IMR-90 (cell line): ENCODE data around the gene ARL5C. TPM values are rescaled to one million over a fixed set of nuclear protein-coding genes. Genes with fewer than 3 reads are reported as not detected.

ENCODE experiments used
- ATAC-seq: fragments of 200-7000 bp; cut with Tn5 transposase; 2 replicates; pipeline ENCODE4 v1.9.1; 2020; ENCODE audit warnings: low read depth, mild to moderate bottlenecking, moderate library complexity
- BruUV-seq: library from RNA; stranded (reverse); fragments of 400-500 nt; replicated peaks from 2 replicates; lab custom pipeline; 2021; lab: Mats Ljungman, UMichigan
- CTCF ChIA-PET: fragments of 300-600 bp; formaldehyde crosslinking; extraction: SDS; loops from one replicate; lab custom pipeline; 2021; ENCODE audit warnings: antibody characterized with exemption; lab: Yijun Ruan, JAX
- POLR2A ChIA-PET: fragments of 300-600 bp; sonication (Branson Sonifier 250); formaldehyde crosslinking; loops from one replicate; lab custom pipeline; 2022; ENCODE audit warnings: antibody characterized with exemption; ENCODE audit not compliant: unreplicated experiment; lab: Charles Lee
- DNase-seq: peaks from one replicate; pipeline ENCODE4 v3.0.0; 2013
- H2AFZ ChIP-seq: replicated peaks from 2 replicates; pipeline ENCODE3; 2013; ENCODE audit warnings: low read length, mild to moderate bottlenecking; ENCODE audit not compliant: poor library complexity
- H2AK5ac ChIP-seq: 2 replicates; pipeline ENCODE4 v1.6.1; 2013; ENCODE audit warnings: low read depth, low read length, inconsistent platforms
- H2AK9ac ChIP-seq: replicated peaks from 2 replicates; pipeline ENCODE3; 2013; ENCODE audit warnings: mild to moderate bottlenecking, low read depth, low read length, moderate library complexity; ENCODE audit not compliant: poor library complexity
- H2BK120ac ChIP-seq: 2 replicates; pipeline ENCODE4 v1.6.1; 2013; ENCODE audit warnings: low read depth, low read length, inconsistent platforms
- H2BK15ac ChIP-seq: 3 replicates; pipeline ENCODE4 v1.6.1; 2013; ENCODE audit warnings: low read depth, low read length, inconsistent platforms
- H2BK20ac ChIP-seq: 2 replicates; pipeline ENCODE4 v1.6.1; 2013; ENCODE audit warnings: low read depth, mild to moderate bottlenecking, inconsistent platforms, low read length, moderate library complexity
- H2BK5ac ChIP-seq: 2 replicates; pipeline ENCODE4 v1.6.1; 2013; ENCODE audit warnings: mild to moderate bottlenecking, low read depth, low read length, inconsistent platforms; ENCODE audit not compliant: poor library complexity, severe bottlenecking
- H3K14ac ChIP-seq: replicated peaks from 2 replicates; pipeline ENCODE4 v1.6.1; 2013; ENCODE audit warnings: low read depth, low read length, inconsistent platforms
- H3K18ac ChIP-seq: 2 replicates; pipeline ENCODE4 v1.6.1; 2013; ENCODE audit warnings: low read depth, low read length, control low read depth
- H3K23ac ChIP-seq: 2 replicates; pipeline ENCODE4 v1.6.1; 2013; ENCODE audit warnings: low read depth, low read length, inconsistent platforms
- H3K27ac ChIP-seq: 2 replicates; pipeline ENCODE4 v1.5.1; 2013; ENCODE audit warnings: mild to moderate bottlenecking, control low read depth, low read length; ENCODE audit not compliant: insufficient read depth
- H3K27me3 ChIP-seq: 2 replicates; pipeline ENCODE4 v1.6.1; 2013; ENCODE audit warnings: low read length; ENCODE audit not compliant: control insufficient read depth, insufficient read depth
- H3K36me3 ChIP-seq: 2 replicates; pipeline ENCODE4 v1.6.1; 2013; ENCODE audit warnings: low read length, mixed read lengths; ENCODE audit not compliant: control insufficient read depth, insufficient read depth
- H3K4ac ChIP-seq: 2 replicates; pipeline ENCODE4 v1.6.1; 2013; ENCODE audit warnings: low read depth, low read length, inconsistent platforms
- H3K4me1 ChIP-seq: 2 replicates; pipeline ENCODE4 v1.6.1; 2013; ENCODE audit warnings: low read length, mixed read lengths; ENCODE audit not compliant: control insufficient read depth, insufficient read depth
- H3K4me2 ChIP-seq: 2 replicates; pipeline ENCODE4 v1.6.1; 2013; ENCODE audit warnings: low read depth, mild to moderate bottlenecking, control low read depth, low read length, moderate library complexity
- H3K4me3 ChIP-seq: 2 replicates; pipeline ENCODE4 v1.5.1; 2013; ENCODE audit warnings: low read depth, mild to moderate bottlenecking, control low read depth, low read length, moderate library complexity; ENCODE audit not compliant: insufficient read depth
- H3K56ac ChIP-seq: 2 replicates; pipeline ENCODE4 v1.6.1; 2013; ENCODE audit warnings: low read length, inconsistent platforms; ENCODE audit not compliant: insufficient read depth; ENCODE audit errors: extremely low read depth
- H3K79me1 ChIP-seq, 2 experiments: 2 replicates each; pipeline ENCODE4 v1.6.1; 2013; ENCODE audit warnings: low read length in 2 of 2, inconsistent platforms in 1 of 2, low read depth in 1 of 2
- H3K9ac ChIP-seq: 2 replicates; pipeline ENCODE4 v1.6.1; 2013; ENCODE audit warnings: low read depth, low read length, control low read depth
- H3K9me1 ChIP-seq: 2 replicates; pipeline ENCODE4 v1.6.1; 2013; ENCODE audit warnings: low read length, inconsistent platforms; ENCODE audit not compliant: insufficient read depth
- H3K9me3 ChIP-seq: 2 replicates; pipeline ENCODE4 v1.6.1; 2013; ENCODE audit warnings: low read length; ENCODE audit not compliant: control insufficient read depth, insufficient read depth
- H4K20me1 ChIP-seq: 2 replicates; pipeline ENCODE4 v1.6.1; 2013; ENCODE audit warnings: low read length, inconsistent platforms; ENCODE audit not compliant: insufficient read depth
- H4K5ac ChIP-seq: 2 replicates; pipeline ENCODE4 v1.6.1; 2013; ENCODE audit warnings: mild to moderate bottlenecking, low read depth, low read length, control low read depth
- H4K8ac ChIP-seq, 2 experiments: 2 replicates each; pipeline ENCODE4 v1.6.1; 2013; ENCODE audit warnings: low read depth in 2 of 2, low read length in 2 of 2, control low read depth in 1 of 2, inconsistent platforms in 1 of 2
- H4K91ac ChIP-seq: 2 replicates; pipeline ENCODE4 v1.6.1; 2013; ENCODE audit warnings: low read depth, low read length, inconsistent platforms; ENCODE audit not compliant: insufficient read depth
- BHLHE40 ChIP-seq: fragments of 150-350 bp; IDR thresholded peaks from 2 replicates; pipeline ENCODE4 v1.6.1; 2016; ENCODE audit warnings: mild to moderate bottlenecking, low read depth, low read length
- CEBPB ChIP-seq: IDR thresholded peaks from 2 replicates; pipeline ENCODE4 v1.6.1; 2012; ENCODE audit warnings: low read depth, low read length, improper control_type of control experiment
- CHD1 ChIP-seq: IDR thresholded peaks from 2 replicates; pipeline ENCODE4 v1.6.1; 2012; ENCODE audit warnings: low read depth, low read length, improper control_type of control experiment
- CTCF ChIP-seq: conservative IDR thresholded peaks from 2 replicates; pipeline ENCODE4 v1.5.1; 2012; ENCODE audit warnings: mild to moderate bottlenecking, low read depth, low read length, improper control_type of control experiment
- ELK1 ChIP-seq: fragments of 150-350 bp; IDR thresholded peaks from 2 replicates; pipeline ENCODE4 v1.6.1; 2016; ENCODE audit warnings: low read depth, mild to moderate bottlenecking, low read length, moderate library complexity, borderline replicate concordance
- FOS ChIP-seq: fragments of 150-350 bp; IDR thresholded peaks from 2 replicates; pipeline ENCODE4 v1.6.1; 2016; ENCODE audit warnings: low read depth, low read length
- MAFK ChIP-seq: IDR thresholded peaks from 2 replicates; pipeline ENCODE4 v1.6.1; 2012; ENCODE audit warnings: low read depth, low read length, improper control_type of control experiment
- MAZ ChIP-seq: IDR thresholded peaks from 2 replicates; pipeline ENCODE4 v1.6.1; 2012; ENCODE audit warnings: low read depth, mild to moderate bottlenecking, low read length, improper control_type of control experiment, moderate library complexity, borderline replicate concordance
- MXI1 ChIP-seq: IDR thresholded peaks from 2 replicates; pipeline ENCODE4 v1.6.1; 2012; ENCODE audit warnings: low read depth, mild to moderate bottlenecking, low read length, moderate library complexity, borderline replicate concordance
- NFE2L2 ChIP-seq: fragments of 150-350 bp; IDR thresholded peaks from 2 replicates; pipeline ENCODE4 v1.6.1; 2016; ENCODE audit warnings: low read depth, mild to moderate bottlenecking, low read length
- POLR2A ChIP-seq: IDR thresholded peaks from 2 replicates; pipeline ENCODE4 v1.6.1; 2012; ENCODE audit warnings: mild to moderate bottlenecking, low read depth, low read length
- RAD21 ChIP-seq: IDR thresholded peaks from 2 replicates; pipeline ENCODE4 v1.6.1; 2012; ENCODE audit warnings: low read length, improper control_type of control experiment
- RCOR1 ChIP-seq: IDR thresholded peaks from 2 replicates; pipeline ENCODE4 v1.6.1; 2012; ENCODE audit warnings: mild to moderate bottlenecking, low read length, improper control_type of control experiment; ENCODE audit not compliant: insufficient replicate concordance
- RFX5 ChIP-seq: IDR thresholded peaks from 2 replicates; pipeline ENCODE4 v1.8.0; 2012; ENCODE audit warnings: low read depth, mild to moderate bottlenecking, low read length, moderate library complexity
- SMC3 ChIP-seq: fragments of 150-350 bp; IDR thresholded peaks from 2 replicates; pipeline ENCODE4 v1.6.1; 2016; ENCODE audit warnings: low read depth, mild to moderate bottlenecking, antibody characterized with exemption, low read length, moderate library complexity
- USF2 ChIP-seq: fragments of 150-350 bp; IDR thresholded peaks from 2 replicates; pipeline ENCODE4 v1.6.1; 2017; ENCODE audit warnings: mild to moderate bottlenecking, antibody characterized with exemption, low read length, low read depth
- WGBS, 2 experiments: methylation state at CpG; one replicate each; pipeline versions ENCODE4 v1.1.5 to v1.1.7; 2013; ENCODE audit warnings: missing lambda C conversion rate in 2 of 2; ENCODE audit not compliant: insufficient read length in 1 of 2; ENCODE audit errors: extremely low coverage in 2 of 2; 5-methylcytosine and 5-hydroxymethylcytosine counted together
- dilution Hi-C: fragments of 300-500 bp; cut with HindIII; formaldehyde crosslinking; loops from one replicate; pipeline ENCODE4 v1.14.3; 2018; ENCODE audit warnings: low sequenced_read_pairs; ENCODE audit not compliant: unreplicated experiment
- in situ Hi-C: fragments of 300-500 bp; cut with MboI; formaldehyde crosslinking; loops from 3 replicates; pipeline ENCODE4 v1.14.3; 2019; ENCODE audit warnings: low sequenced_read_pairs, inconsistent platforms, mixed read lengths
- intact Hi-C: fragments of 100-400 bp; cut with micrococcal nuclease; formaldehyde crosslinking; loops from 2 replicates; pipeline ENCODE4 v1.10.0; 2022
- polyA plus RNA-seq, 3 experiments: library from polyadenylated mRNA; depleted of rRNA; stranded (reverse); fragments of >200 nt; gene quantifications; 2 replicates each; pipeline ENCODE4 v1.2.3, GENCODE V29; 2012; ENCODE audit warnings: low replicate concordance in 1 of 3
- total RNA-seq: library from RNA; depleted of rRNA; stranded (reverse); fragments of >200 nt; gene quantifications from 2 replicates; pipeline ENCODE4 v1.2.3, GENCODE V29; 2012

The ARL5C gene
- total and polyA plus RNA-seq, 2 of the 4 experiments (the other 2 are of a cell fraction): not detected

- in situ Hi-C loops: no loop called here
- no peak overlapping the region for H2AK5ac ChIP-seq
- no peaks in the 10 kb centered on the region for H4K20me1 ChIP-seq
- no peak overlapping the region for H2BK15ac ChIP-seq
- H3K14ac ChIP-seq: no peak overlapping the region
- no peaks in the 10 kb centered on the region for H3K36me3 ChIP-seq
- H3K9me1 ChIP-seq: no peaks in the 10 kb centered on the region; the same call in 1 of the 2 replicates
- 63% methylated on average over 3 of the region's 8 CpGs; no CpG with 5 or more reads in 1 of the 2 experiments for WGBS, 2 experiments
- ChIA-PET POLR2A (no interaction called here), CTCF (no interaction called here)
- H2AFZ ChIP-seq: no peak overlapping the region
- no peaks in the 10 kb centered on the region for H3K79me1 ChIP-seq
- DNase-seq: no peak
- no peak overlapping the region for H3K9ac ChIP-seq
- no peak overlapping the region for H2BK20ac ChIP-seq
- H3K4ac ChIP-seq: no peak overlapping the region
- peaks cover 2% of the 10 kb centered on the region; the same call in 1 of the 2 replicates for H3K4me1 ChIP-seq
- H3K27me3 ChIP-seq: peaks cover 40% of the 10 kb centered on the region
- no peak overlapping the region for H4K91ac ChIP-seq
- no peak overlapping the region for H3K56ac ChIP-seq
- H3K4me2 ChIP-seq: no peak overlapping the region
- no peak overlapping the region for H3K18ac ChIP-seq
- intact Hi-C loops: no loop called here
- H2AK9ac ChIP-seq: no peak overlapping the region
- H2BK120ac ChIP-seq: no peak overlapping the region
- no peak overlapping the region for H3K4me3 ChIP-seq
- dilution Hi-C loops: no loop called here
- no peak overlapping the region for H2BK5ac ChIP-seq
- no peaks in the 10 kb centered on the region for H3K9me3 ChIP-seq
- no peak for ATAC-seq
- no peak overlapping the region for H4K8ac ChIP-seq
- no peak overlapping the region for H4K5ac ChIP-seq
- no peak overlapping the region for H3K23ac ChIP-seq
- TF ChIP-seq CTCF (no peak), NFE2L2 (no peak), RCOR1 (no peak), FOS (no peak), MXI1 (no peak), MAFK (no peak), ELK1 (no peak), BHLHE40 (no peak), RAD21 (no peak), SMC3 (no peak), USF2 (no peak), RFX5 (no peak), POLR2A (no peak), CHD1 (no peak), MAZ (no peak), CEBPB (no peak)
- H3K27ac ChIP-seq: no peak overlapping the region
- BruUV-seq: no TSS peak
Measured at GRCh38 chr17:39107973-39108372, 58.0 kb downstream of the ARL5C start.
